NCI-H510A treated with DMSO at 0.1 percent for 48 hours (cell line): ENCODE data around the gene CFHR2.

Source experiments
- DNase-seq: peaks from one replicate; lab custom pipeline; 2025; lab: John Stamatoyannopoulos, UW

CFHR2 gene

DNA sequence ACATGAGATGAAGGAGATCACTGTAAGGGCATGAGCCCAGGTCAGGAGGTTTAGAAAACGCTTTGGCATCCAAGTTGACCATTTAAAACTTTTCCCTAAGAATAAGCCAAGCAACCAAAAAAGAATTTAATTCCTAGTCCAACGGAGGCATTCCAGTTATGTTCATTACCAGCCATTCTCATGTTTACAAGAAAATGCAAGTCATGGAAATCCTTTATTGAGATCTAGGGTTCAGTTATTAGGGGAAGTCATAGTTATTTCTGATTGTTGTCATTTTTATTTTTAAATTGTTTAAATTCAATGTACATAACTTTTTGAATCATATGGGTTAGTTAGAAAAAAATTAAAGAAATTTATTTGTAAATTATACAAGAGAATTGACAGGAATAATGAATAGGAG, 58.3 kb downstream of the CFHR2 start:
- DNase-seq, result no peak

DNA sequence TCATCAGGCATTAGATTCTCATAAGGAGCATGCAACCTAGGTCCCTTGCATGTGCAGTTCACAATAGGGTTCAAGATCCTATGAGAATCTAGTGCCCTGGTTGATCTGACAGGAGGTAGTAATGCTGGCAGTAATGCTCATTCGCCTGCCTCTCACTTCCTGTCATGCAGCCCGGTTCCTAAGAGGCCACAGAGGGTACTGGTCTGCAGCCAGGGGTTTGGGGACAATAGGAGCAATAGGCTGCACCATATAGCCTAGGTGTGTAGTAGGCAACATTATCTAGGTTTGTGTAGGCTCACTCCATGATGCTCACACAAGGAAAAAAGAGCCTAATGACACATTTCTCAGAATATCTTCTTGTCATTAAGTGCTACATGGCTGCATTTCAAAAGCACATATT, 59.6 kb downstream of the CFHR2 start:
- no peak for DNase-seq

DNA sequence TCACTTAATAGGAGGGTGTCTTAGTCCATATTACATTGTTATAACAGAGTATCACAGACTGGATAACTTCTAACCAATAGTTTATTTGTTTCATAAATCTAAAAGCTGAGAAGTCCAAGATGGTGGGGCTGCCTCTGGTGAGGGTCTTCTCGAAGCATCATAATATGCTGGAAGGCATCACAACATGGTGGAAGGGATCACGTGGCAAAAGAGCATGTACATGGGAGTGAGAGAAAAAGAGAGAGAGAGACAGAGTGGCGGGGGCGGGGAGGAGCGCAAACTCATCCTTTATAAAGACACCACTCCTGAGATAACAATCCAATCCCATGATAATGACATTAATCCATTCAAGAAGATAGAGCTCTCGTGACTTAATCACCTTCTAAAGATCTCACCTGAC, 65.3 kb downstream of the CFHR2 start:
- DNase-seq, result no peak
